ENCODE data around the gene THAP7. TPM values are rescaled to one million over a fixed set of nuclear protein-coding genes. Genes with fewer than 3 reads are reported as not detected.

THAP7 gene
- total and polyA plus RNA-seq, 7 donors: 19.9 to 59.4 (median 39.2) TPM

DNA sequence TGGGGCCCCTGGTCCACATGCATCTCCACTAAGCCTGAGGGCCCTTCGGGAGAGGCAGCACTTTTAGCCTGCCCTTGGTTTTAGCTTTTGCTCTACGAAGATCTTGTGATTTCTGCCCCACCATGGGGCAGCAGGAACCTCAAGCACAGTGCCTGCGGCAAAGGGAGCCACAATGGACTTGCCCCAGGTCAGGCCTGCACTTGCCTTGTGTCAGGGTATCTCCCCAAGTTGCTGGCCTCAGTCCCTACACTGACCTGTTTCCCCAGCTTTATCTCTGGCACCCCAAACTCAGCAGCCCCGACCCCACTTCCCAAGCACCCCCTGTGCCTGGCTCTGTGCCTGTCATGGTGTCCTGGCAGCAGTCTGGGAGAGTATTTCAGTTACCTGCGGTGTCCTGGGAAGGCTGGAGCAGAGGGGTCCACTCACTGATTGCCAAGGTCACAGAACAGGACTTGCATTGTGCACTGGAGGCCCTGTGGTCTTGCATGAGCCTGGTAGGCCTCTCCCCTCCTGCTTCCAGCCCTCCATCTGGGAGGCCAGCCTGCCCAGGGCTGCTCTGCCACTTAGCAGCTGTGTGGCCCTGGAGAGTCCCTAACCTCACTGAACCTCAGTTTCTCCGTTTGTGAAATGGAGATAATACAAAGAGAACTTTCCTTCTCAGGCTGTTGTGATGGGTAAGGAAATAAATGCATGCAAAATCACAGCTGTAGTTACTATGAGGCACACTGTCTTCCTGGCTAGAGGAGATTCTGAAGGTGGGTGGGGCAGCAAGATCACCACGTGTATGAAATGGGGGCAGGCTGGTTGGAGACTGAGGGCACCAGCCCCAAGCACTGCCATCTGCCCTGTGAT is 38.5 kb downstream of the THAP7 start:
- Histone ChIP-seq H3K4me3 (no peak overlapping the region), H3K36me3 (no peaks in the 10 kb centered on the region), H3K27ac (no peak overlapping the region), H3K27me3 (peaks cover 2 to 16% (median 13%) of the 10 kb centered on the region in 3 donors), H3K9me3 (no peaks in the 10 kb centered on the region), H3K4me1 (peaks cover 0 to 24% (median 11%) of the 10 kb centered on the region in 4 donors)
- DNase-seq: no peak
- TF ChIP-seq, protein P1, sequence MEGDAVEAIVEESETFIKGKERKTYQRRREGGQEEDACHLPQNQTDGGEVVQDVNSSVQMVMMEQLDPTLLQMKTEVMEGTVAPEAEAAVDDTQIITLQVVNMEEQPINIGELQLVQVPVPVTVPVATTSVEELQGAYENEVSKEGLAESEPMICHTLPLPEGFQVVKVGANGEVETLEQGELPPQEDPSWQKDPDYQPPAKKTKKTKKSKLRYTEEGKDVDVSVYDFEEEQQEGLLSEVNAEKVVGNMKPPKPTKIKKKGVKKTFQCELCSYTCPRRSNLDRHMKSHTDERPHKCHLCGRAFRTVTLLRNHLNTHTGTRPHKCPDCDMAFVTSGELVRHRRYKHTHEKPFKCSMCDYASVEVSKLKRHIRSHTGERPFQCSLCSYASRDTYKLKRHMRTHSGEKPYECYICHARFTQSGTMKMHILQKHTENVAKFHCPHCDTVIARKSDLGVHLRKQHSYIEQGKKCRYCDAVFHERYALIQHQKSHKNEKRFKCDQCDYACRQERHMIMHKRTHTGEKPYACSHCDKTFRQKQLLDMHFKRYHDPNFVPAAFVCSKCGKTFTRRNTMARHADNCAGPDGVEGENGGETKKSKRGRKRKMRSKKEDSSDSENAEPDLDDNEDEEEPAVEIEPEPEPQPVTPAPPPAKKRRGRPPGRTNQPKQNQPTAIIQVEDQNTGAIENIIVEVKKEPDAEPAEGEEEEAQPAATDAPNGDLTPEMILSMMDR (IDR thresholded peaks at IDR 0.05): no peak
- no peak for TF ChIP-seq POLR2A (IDR thresholded peaks at IDR 0.05)
- no peak for TF ChIP-seq EP300 (IDR thresholded peaks at IDR 0.05)
- no peak for TF ChIP-seq POLR2AphosphoS5 (IDR thresholded peaks at IDR 0.05)
- 61 to 82% methylated on average over 7 of the region's 7 CpGs for WGBS, 2 donors
- intact Hi-C loops (cut with DNase I): loop anchor here (5.0 kb wide), 1 partner anchor 39 kb away; the partner anchor contains the start of gene THAP7

GRCh38 chr22:20962491-20962945 is 39.4 kb downstream of the THAP7 start:
- no peaks in the 10 kb centered on the region for H3K36me3 ChIP-seq
- intact Hi-C loops (cut with DNase I): loop anchor here (5.0 kb wide), 1 partner anchor 40 kb away; the partner anchor contains the start of gene THAP7
- no peak overlapping the region for H3K27ac ChIP-seq
- no peak for DNase-seq
- H3K9me3 ChIP-seq: no peaks in the 10 kb centered on the region
- H3K4me1 ChIP-seq: peaks cover 0 to 23% (median 18%) of the 10 kb centered on the region in 4 donors
- 92 to 96% methylated on average over 6 of the region's 6 CpGs for WGBS, 2 donors
- TF ChIP-seq POLR2AphosphoS5 (IDR thresholded peaks at IDR 0.05) (no peak), EP300 (IDR thresholded peaks at IDR 0.05) (no peak), POLR2A (IDR thresholded peaks at IDR 0.05) (no peak)
- TF ChIP-seq, protein P1 (IDR thresholded peaks at IDR 0.05): no peak
- H3K4me3 ChIP-seq: no peak overlapping the region
- H3K27me3 ChIP-seq: peaks cover 2 to 16% (median 13%) of the 10 kb centered on the region in 3 donors

GRCh38 chr22:20960609-20961008 is 41.3 kb downstream of the THAP7 start:
- Histone ChIP-seq H3K36me3 (no peaks in the 10 kb centered on the region), H3K4me3 (no peak overlapping the region), H3K27me3 (peaks cover 2 to 16% (median 13%) of the 10 kb centered on the region in 3 donors), H3K27ac (no peak overlapping the region), H3K4me1 (peaks cover 0 to 29% (median 22%) of the 10 kb centered on the region in 4 donors), H3K9me3 (no peaks in the 10 kb centered on the region)
- WGBS, 2 donors: 87 to 91% methylated on average over 4 of the region's 4 CpGs
- no peak for DNase-seq
- no peak for TF ChIP-seq POLR2AphosphoS5 (IDR thresholded peaks at IDR 0.05)
- TF ChIP-seq, protein P1 (IDR thresholded peaks at IDR 0.05): no peak
- no peak for TF ChIP-seq EP300 (IDR thresholded peaks at IDR 0.05)
- no peak for TF ChIP-seq POLR2A (IDR thresholded peaks at IDR 0.05)
- intact Hi-C loops (cut with DNase I): loop anchor here (5.0 kb wide), 1 partner anchor 42 kb away; the partner anchor contains the start of gene THAP7

DNA sequence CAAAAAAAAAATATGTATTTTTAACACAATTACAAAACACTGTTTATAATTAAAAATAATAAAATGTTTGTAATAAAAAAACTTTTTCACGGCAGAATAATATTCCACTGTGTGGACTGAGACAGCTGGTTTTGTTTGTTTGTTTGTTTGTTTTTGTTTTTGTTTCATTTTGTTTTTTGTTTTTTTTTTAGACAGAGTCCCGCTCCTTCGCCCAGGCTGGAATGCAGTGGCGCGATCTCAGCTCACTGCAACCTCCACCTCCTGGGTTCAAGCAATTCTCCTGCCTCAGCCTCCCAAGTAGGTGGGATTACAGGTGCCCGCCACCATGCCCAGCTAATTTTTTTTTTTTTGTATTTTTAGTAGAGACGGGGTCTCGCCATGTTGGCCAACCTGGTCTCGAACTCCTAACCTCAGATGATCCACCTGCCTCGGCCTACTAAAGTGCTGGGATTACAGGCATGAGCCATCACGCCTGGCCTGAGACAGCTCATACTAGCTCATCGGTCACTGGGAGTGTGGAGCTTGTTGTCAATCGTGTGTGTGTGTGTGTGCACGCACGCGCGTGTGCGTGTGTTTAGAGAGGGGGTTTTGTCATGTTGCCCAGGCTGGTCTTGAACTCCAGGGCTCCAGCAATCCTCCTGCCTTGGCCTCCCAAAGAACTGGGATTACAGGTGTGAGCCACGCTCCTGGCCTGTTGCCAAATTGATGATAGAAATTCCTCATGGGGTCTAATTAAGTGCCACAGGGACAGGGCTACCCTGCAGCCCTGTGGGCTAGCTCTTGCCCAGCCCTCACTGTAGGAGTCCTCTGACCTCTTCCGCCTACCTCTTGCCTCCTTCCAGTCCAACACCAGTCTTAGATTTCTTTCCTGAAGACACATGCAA is 42.1 kb downstream of the THAP7 start:
- Histone ChIP-seq H3K36me3 (no peaks in the 10 kb centered on the region), H3K4me1 (peaks cover 0 to 22% (median 17%) of the 10 kb centered on the region in 4 donors), H3K4me3 (no peak overlapping the region), H3K9me3 (no peaks in the 10 kb centered on the region), H3K27ac (no peak overlapping the region), H3K27me3 (peaks cover 2 to 13% (median 12%) of the 10 kb centered on the region in 3 donors)
- WGBS, 2 donors: 95 to 97% methylated on average over 20 of the region's 20 CpGs
- DNase-seq: no peak
- TF ChIP-seq, protein P1 (IDR thresholded peaks at IDR 0.05): no peak
- TF ChIP-seq EP300 (IDR thresholded peaks at IDR 0.05): no peak
- no peak for TF ChIP-seq POLR2AphosphoS5 (IDR thresholded peaks at IDR 0.05)
- TF ChIP-seq POLR2A (IDR thresholded peaks at IDR 0.05): no peak
- intact Hi-C loops (cut with DNase I): loop anchor here (5.0 kb wide), 2 partner anchors 38 to 42 kb away; partner anchors contain the start of gene THAP7
